Measurements from ENCODE around the gene PTPRN2.

DNA sequence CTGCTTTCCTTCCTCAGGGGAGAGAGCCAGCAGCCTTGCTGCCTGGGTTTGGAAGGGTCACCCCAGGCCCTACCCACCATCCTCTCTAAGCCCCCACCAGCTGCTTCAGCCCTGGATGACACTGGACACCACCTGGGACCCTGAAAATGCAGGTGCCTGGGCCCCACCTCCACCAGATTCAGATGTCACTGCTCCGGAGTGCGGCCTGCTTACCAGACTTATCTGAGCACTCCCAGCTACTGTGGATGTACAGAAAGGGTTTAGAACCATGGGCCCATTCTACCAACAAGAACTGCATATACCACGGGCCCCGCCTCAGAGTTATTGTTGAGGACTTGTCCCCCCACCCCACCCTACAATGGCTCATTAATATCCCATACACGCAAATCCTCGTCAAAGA, 172.3 kb downstream of the PTPRN2 start:
- TF ChIP-seq GATA2 (IDR thresholded peaks at IDR 0.05; ENCODE audit: low read depth, low read length) (no peak), GATA3 (IDR thresholded peaks at IDR 0.05; ENCODE audit: low read depth, low read length) (no peak)

Data from SH-SY5Y (cell line).